ENCODE data around the gene MTUS2.

The MTUS2 gene

GRCh38 chr13:28826368-28826767 is 6.2 kb downstream of the MTUS2 start:
- H3K4me1 ChIP-seq (ENCODE audit: control insufficient read depth, insufficient read depth, low read length), result no peaks in the 10 kb centered on the region
- no peak overlapping the region for H3K27ac ChIP-seq (ENCODE audit: low read depth, low read length)
- no peak overlapping the region for H3K4me3 ChIP-seq (ENCODE audit: low read length)
- H3K36me3 ChIP-seq (ENCODE audit: control insufficient read depth, insufficient read depth, low read length), result no peaks in the 10 kb centered on the region
- no peak overlapping the region for H3K9ac ChIP-seq (ENCODE audit: low read length)
- H3K27me3 ChIP-seq (ENCODE audit: control insufficient read depth, insufficient read depth, low read length), result no peaks in the 10 kb centered on the region

- Histone ChIP-seq H3K36me3 (ENCODE audit: control insufficient read depth, insufficient read depth, low read length) (no peaks in the 10 kb centered on the region), H3K9ac (ENCODE audit: low read length) (no peak overlapping the region)
Observed at GRCh38 chr13:28830580-28830979, 10.4 kb downstream of the MTUS2 start.

GRCh38 chr13:28831117-28831516 is 11.0 kb downstream of the MTUS2 start:
- no peak overlapping the region for H3K27ac ChIP-seq (ENCODE audit: low read depth, low read length)
- no peaks in the 10 kb centered on the region for H3K27me3 ChIP-seq (ENCODE audit: control insufficient read depth, insufficient read depth, low read length)
- H3K4me3 ChIP-seq (ENCODE audit: low read length), result no peak overlapping the region
- no peak overlapping the region for H3K9ac ChIP-seq (ENCODE audit: low read length)
- H3K4me1 ChIP-seq (ENCODE audit: control insufficient read depth, insufficient read depth, low read length), result no peaks in the 10 kb centered on the region
- no peaks in the 10 kb centered on the region for H3K36me3 ChIP-seq (ENCODE audit: control insufficient read depth, insufficient read depth, low read length)

More at GRCh38 chr13:28830580-28830979, 10.4 kb downstream of the MTUS2 start:
- Histone ChIP-seq H3K27me3 (ENCODE audit: control insufficient read depth, insufficient read depth, low read length) (no peaks in the 10 kb centered on the region), H3K27ac (ENCODE audit: low read depth, low read length) (no peak overlapping the region), H3K4me3 (ENCODE audit: low read length) (no peak overlapping the region), H3K4me1 (ENCODE audit: control insufficient read depth, insufficient read depth, low read length) (no peaks in the 10 kb centered on the region)

- H3K4me1 ChIP-seq (ENCODE audit: control insufficient read depth, insufficient read depth, low read length), result no peaks in the 10 kb centered on the region
- no peaks in the 10 kb centered on the region for H3K27me3 ChIP-seq (ENCODE audit: control insufficient read depth, insufficient read depth, low read length)
- H3K9ac ChIP-seq (ENCODE audit: low read length), result no peak overlapping the region
- no peak overlapping the region for H3K27ac ChIP-seq (ENCODE audit: low read depth, low read length)
- no peaks in the 10 kb centered on the region for H3K36me3 ChIP-seq (ENCODE audit: control insufficient read depth, insufficient read depth, low read length)
- no peak overlapping the region for H3K4me3 ChIP-seq (ENCODE audit: low read length)
Observed at GRCh38 chr13:28837111-28837510, 17.0 kb downstream of the MTUS2 start.

GRCh38 chr13:28843639-28844038 is 23.5 kb downstream of the MTUS2 start:
- Histone ChIP-seq H3K9ac (ENCODE audit: low read length) (no peak overlapping the region), H3K36me3 (ENCODE audit: control insufficient read depth, insufficient read depth, low read length) (no peaks in the 10 kb centered on the region), H3K27ac (ENCODE audit: low read depth, low read length) (no peak overlapping the region), H3K4me1 (ENCODE audit: control insufficient read depth, insufficient read depth, low read length) (no peaks in the 10 kb centered on the region), H3K27me3 (ENCODE audit: control insufficient read depth, insufficient read depth, low read length) (no peaks in the 10 kb centered on the region), H3K4me3 (ENCODE audit: low read length) (no peak overlapping the region)

GRCh38 chr13:28849441-28849840 is 29.3 kb downstream of the MTUS2 start:
- Histone ChIP-seq H3K36me3 (ENCODE audit: control insufficient read depth, insufficient read depth, low read length) (no peaks in the 10 kb centered on the region), H3K4me1 (ENCODE audit: control insufficient read depth, insufficient read depth, low read length) (no peaks in the 10 kb centered on the region), H3K27ac (ENCODE audit: low read depth, low read length) (no peak overlapping the region), H3K27me3 (ENCODE audit: control insufficient read depth, insufficient read depth, low read length) (no peaks in the 10 kb centered on the region), H3K4me3 (ENCODE audit: low read length) (no peak overlapping the region), H3K9ac (ENCODE audit: low read length) (no peak overlapping the region)

- H3K36me3 ChIP-seq (ENCODE audit: control insufficient read depth, insufficient read depth, low read length), result no peaks in the 10 kb centered on the region
- no peak overlapping the region for H3K9ac ChIP-seq (ENCODE audit: low read length)
Observed at GRCh38 chr13:28850226-28850625, 30.1 kb downstream of the MTUS2 start.

GRCh38 chr13:28851422-28851821 is 31.3 kb downstream of the MTUS2 start:
- H3K27me3 ChIP-seq (ENCODE audit: control insufficient read depth, insufficient read depth, low read length), result no peaks in the 10 kb centered on the region
- no peak overlapping the region for H3K9ac ChIP-seq (ENCODE audit: low read length)
- H3K4me3 ChIP-seq (ENCODE audit: low read length), result no peak overlapping the region
- no peaks in the 10 kb centered on the region for H3K4me1 ChIP-seq (ENCODE audit: control insufficient read depth, insufficient read depth, low read length)
- H3K36me3 ChIP-seq (ENCODE audit: control insufficient read depth, insufficient read depth, low read length), result no peaks in the 10 kb centered on the region
- no peak overlapping the region for H3K27ac ChIP-seq (ENCODE audit: low read depth, low read length)

More at GRCh38 chr13:28850226-28850625, 30.1 kb downstream of the MTUS2 start:
- Histone ChIP-seq H3K27ac (ENCODE audit: low read depth, low read length) (no peak overlapping the region), H3K27me3 (ENCODE audit: control insufficient read depth, insufficient read depth, low read length) (no peaks in the 10 kb centered on the region), H3K4me3 (ENCODE audit: low read length) (no peak overlapping the region), H3K4me1 (ENCODE audit: control insufficient read depth, insufficient read depth, low read length) (no peaks in the 10 kb centered on the region)

- no peak overlapping the region for H3K27ac ChIP-seq (ENCODE audit: low read depth, low read length)
- no peaks in the 10 kb centered on the region for H3K36me3 ChIP-seq (ENCODE audit: control insufficient read depth, insufficient read depth, low read length)
- H3K27me3 ChIP-seq (ENCODE audit: control insufficient read depth, insufficient read depth, low read length), result no peaks in the 10 kb centered on the region
- no peak overlapping the region for H3K4me3 ChIP-seq (ENCODE audit: low read length)
- H3K9ac ChIP-seq (ENCODE audit: low read length), result no peak overlapping the region
- no peaks in the 10 kb centered on the region for H3K4me1 ChIP-seq (ENCODE audit: control insufficient read depth, insufficient read depth, low read length)
Observed at GRCh38 chr13:28854657-28855056, 34.5 kb downstream of the MTUS2 start.

- Histone ChIP-seq H3K36me3 (ENCODE audit: control insufficient read depth, insufficient read depth, low read length) (no peaks in the 10 kb centered on the region), H3K9ac (ENCODE audit: low read length) (no peak overlapping the region), H3K4me3 (ENCODE audit: low read length) (no peak overlapping the region), H3K27ac (ENCODE audit: low read depth, low read length) (no peak overlapping the region), H3K27me3 (ENCODE audit: control insufficient read depth, insufficient read depth, low read length) (no peaks in the 10 kb centered on the region), H3K4me1 (ENCODE audit: control insufficient read depth, insufficient read depth, low read length) (no peaks in the 10 kb centered on the region)
Observed at GRCh38 chr13:28856287-28856686, 36.1 kb downstream of the MTUS2 start.

GRCh38 chr13:28859069-28859468 is 38.9 kb downstream of the MTUS2 start:
- H3K4me3 ChIP-seq (ENCODE audit: low read length), result no peak overlapping the region
- no peak overlapping the region for H3K9ac ChIP-seq (ENCODE audit: low read length)
- no peaks in the 10 kb centered on the region for H3K27me3 ChIP-seq (ENCODE audit: control insufficient read depth, insufficient read depth, low read length)
- H3K36me3 ChIP-seq (ENCODE audit: control insufficient read depth, insufficient read depth, low read length), result no peaks in the 10 kb centered on the region
- H3K27ac ChIP-seq (ENCODE audit: low read depth, low read length), result no peak overlapping the region
- H3K4me1 ChIP-seq (ENCODE audit: control insufficient read depth, insufficient read depth, low read length), result no peaks in the 10 kb centered on the region

- no peak overlapping the region for H3K27ac ChIP-seq (ENCODE audit: low read depth, low read length)
- H3K36me3 ChIP-seq (ENCODE audit: control insufficient read depth, insufficient read depth, low read length), result no peaks in the 10 kb centered on the region
- H3K4me3 ChIP-seq (ENCODE audit: low read length), result no peak overlapping the region
- no peaks in the 10 kb centered on the region for H3K27me3 ChIP-seq (ENCODE audit: control insufficient read depth, insufficient read depth, low read length)
- H3K4me1 ChIP-seq (ENCODE audit: control insufficient read depth, insufficient read depth, low read length), result no peaks in the 10 kb centered on the region
- H3K9ac ChIP-seq (ENCODE audit: low read length), result no peak overlapping the region
Observed at GRCh38 chr13:28859717-28860116, 39.6 kb downstream of the MTUS2 start.

- no peak overlapping the region for H3K4me3 ChIP-seq (ENCODE audit: low read length)
- no peak overlapping the region for H3K27ac ChIP-seq (ENCODE audit: low read depth, low read length)
- H3K4me1 ChIP-seq (ENCODE audit: control insufficient read depth, insufficient read depth, low read length), result no peaks in the 10 kb centered on the region
- no peaks in the 10 kb centered on the region for H3K27me3 ChIP-seq (ENCODE audit: control insufficient read depth, insufficient read depth, low read length)
- H3K36me3 ChIP-seq (ENCODE audit: control insufficient read depth, insufficient read depth, low read length), result no peaks in the 10 kb centered on the region
- H3K9ac ChIP-seq (ENCODE audit: low read length), result no peak overlapping the region
Observed at GRCh38 chr13:28864544-28864943, 44.4 kb downstream of the MTUS2 start.
